ENCODE data around the gene C15orf61. TPM values are rescaled to one million over a fixed set of nuclear protein-coding genes. Genes with fewer than 3 reads are reported as not detected.

C15orf61 gene
- total RNA-seq, 1 experiment from 2014 or later, result 6.5 TPM

DNA sequence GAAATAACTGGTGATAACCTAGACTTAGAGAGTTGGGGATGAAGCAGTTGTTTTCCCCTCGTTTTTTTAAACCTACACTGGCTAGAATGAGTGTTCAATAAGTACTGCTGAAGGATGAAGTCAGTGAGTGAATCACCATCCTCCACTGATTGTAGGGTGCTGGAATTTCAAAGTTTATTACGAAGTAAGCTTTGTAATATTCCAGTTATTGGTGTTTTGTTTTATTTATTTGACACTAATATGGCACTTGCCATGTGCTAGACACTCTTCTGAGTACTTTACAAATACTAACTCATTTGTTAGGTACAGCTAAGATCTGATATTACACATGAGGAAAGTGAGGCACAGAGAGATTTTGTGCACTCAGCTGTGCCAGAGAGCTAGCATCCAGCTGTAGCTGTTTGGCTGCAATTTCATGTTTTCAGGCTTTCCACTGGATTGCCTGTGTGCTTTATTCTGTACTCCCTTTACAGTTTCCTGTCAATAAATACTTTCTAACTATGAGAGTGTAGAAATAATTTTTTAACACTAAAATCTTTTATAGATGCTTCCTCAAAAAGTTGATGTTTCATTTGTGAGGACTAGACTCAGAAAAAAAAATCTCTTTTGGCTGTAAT, 27.4 kb downstream of the C15orf61 start:
- no peak for TF ChIP-seq EZH2 (IDR thresholded peaks at IDR 0.05; ENCODE audit: low read depth)
- TF ChIP-seq, protein P1, sequence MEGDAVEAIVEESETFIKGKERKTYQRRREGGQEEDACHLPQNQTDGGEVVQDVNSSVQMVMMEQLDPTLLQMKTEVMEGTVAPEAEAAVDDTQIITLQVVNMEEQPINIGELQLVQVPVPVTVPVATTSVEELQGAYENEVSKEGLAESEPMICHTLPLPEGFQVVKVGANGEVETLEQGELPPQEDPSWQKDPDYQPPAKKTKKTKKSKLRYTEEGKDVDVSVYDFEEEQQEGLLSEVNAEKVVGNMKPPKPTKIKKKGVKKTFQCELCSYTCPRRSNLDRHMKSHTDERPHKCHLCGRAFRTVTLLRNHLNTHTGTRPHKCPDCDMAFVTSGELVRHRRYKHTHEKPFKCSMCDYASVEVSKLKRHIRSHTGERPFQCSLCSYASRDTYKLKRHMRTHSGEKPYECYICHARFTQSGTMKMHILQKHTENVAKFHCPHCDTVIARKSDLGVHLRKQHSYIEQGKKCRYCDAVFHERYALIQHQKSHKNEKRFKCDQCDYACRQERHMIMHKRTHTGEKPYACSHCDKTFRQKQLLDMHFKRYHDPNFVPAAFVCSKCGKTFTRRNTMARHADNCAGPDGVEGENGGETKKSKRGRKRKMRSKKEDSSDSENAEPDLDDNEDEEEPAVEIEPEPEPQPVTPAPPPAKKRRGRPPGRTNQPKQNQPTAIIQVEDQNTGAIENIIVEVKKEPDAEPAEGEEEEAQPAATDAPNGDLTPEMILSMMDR (conservative IDR thresholded peaks at IDR 0.05), result no peak
- H3K4me1 ChIP-seq (replicated peaks; ENCODE audit: insufficient read depth), result no peaks in the 10 kb centered on the region
- H3K27me3 ChIP-seq (ENCODE audit: insufficient read depth, low read depth), result no peaks in the 10 kb centered on the region
- ChIA-PET CTCF (no interaction called here), POLR2A (ENCODE audit: unreplicated experiment) (interaction anchor here (0.7 kb wide), 1 partner anchor 761 kb away, joined by 3 read pairs; no protein-coding TSS in a partner anchor)
- H3F3A ChIP-seq (ENCODE audit: insufficient read depth, low read depth), result 0 out of 2 replicates have a peak, but pooled peaks cover 2% of the 10 kb centered on the region
- no peaks in the 10 kb centered on the region for H4K20me1 ChIP-seq (ENCODE audit: insufficient read depth)
- H3K4me2 ChIP-seq, result no peak overlapping the region
- no peak overlapping the region for H3K4me3 ChIP-seq
- H3K9me2 ChIP-seq (ENCODE audit: insufficient read depth), result no peaks in the 10 kb centered on the region
- no peak overlapping the region for H3K27ac ChIP-seq
- H3K9me3 ChIP-seq (ENCODE audit: insufficient read depth, low read depth), result no peaks in the 10 kb centered on the region
- no TSS peak for BruUV-seq (replicated peaks)
- H3K79me2 ChIP-seq (ENCODE audit: low read depth), result no peaks in the 10 kb centered on the region
- no peak overlapping the region for H2AFZ ChIP-seq
- no peak for DNase-seq
- no peaks in the 10 kb centered on the region for H3K36me3 ChIP-seq (ENCODE audit: low read depth)
- intact Hi-C loops (cut with micrococcal nuclease; ENCODE audit: unreplicated experiment), result no loop called here

DNA sequence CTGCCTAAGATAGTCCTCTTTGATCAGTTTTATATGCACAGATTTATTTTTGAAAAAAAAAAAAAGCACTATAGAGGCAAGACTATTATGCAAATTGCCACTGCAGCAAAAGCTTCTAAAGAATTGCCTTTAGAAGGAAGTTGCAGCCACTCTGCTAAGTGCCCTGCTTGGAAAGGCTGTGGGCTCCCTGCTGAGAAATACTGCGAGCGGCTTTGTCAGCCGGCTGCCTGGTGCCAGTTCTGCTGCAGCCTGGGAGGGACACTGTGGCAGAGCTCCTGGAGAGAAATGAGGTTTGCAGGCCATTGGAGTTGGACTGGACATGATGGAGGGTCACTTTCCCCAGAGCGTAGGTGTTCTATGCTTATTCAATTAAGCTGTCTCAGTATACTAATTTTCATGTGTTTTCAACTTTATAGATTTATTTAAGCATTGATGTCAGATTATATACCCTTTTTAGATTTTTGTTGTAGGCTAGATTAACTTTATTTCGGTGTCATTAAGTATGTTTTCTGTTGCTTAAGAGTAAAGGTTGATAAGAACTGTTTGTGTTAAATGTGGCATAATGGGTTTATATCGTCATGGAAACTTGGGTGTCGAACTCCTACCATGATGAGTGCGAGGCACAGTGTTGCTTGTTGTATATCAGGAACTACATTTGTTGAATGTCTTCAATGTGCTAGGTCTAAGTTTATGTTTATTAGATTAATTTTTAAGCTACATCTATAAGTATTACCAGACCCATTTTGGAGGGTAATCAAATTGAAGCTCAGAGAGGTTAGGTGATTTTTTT, 28.1 kb downstream of the C15orf61 start:
- H4K20me1 ChIP-seq (ENCODE audit: insufficient read depth), result no peaks in the 10 kb centered on the region
- no TSS peak for BruUV-seq (replicated peaks)
- H3K79me2 ChIP-seq (ENCODE audit: low read depth), result no peaks in the 10 kb centered on the region
- ChIA-PET POLR2A (ENCODE audit: unreplicated experiment) (interaction anchor here (0.7 kb wide), 1 partner anchor 762 kb away, joined by 3 read pairs; no protein-coding TSS in a partner anchor), CTCF (interaction anchor here (0.6 kb wide), 1 partner anchor 54 kb away, joined by 3 read pairs; no protein-coding TSS in a partner anchor)
- no peaks in the 10 kb centered on the region for H3K9me2 ChIP-seq (ENCODE audit: insufficient read depth)
- H3K27me3 ChIP-seq (ENCODE audit: insufficient read depth, low read depth), result no peaks in the 10 kb centered on the region
- H3K27ac ChIP-seq, result no peak overlapping the region
- TF ChIP-seq, protein P1 (conservative IDR thresholded peaks at IDR 0.05), result no peak
- TF ChIP-seq EZH2 (IDR thresholded peaks at IDR 0.05; ENCODE audit: low read depth), result no peak
- H3K4me3 ChIP-seq, result no peak overlapping the region
- H3F3A ChIP-seq (ENCODE audit: insufficient read depth, low read depth), result no peaks in the 10 kb centered on the region
- no peak for DNase-seq
- H3K4me2 ChIP-seq, result no peak overlapping the region
- H3K36me3 ChIP-seq (ENCODE audit: low read depth), result no peaks in the 10 kb centered on the region
- H3K9me3 ChIP-seq (ENCODE audit: insufficient read depth, low read depth), result no peaks in the 10 kb centered on the region
- intact Hi-C loops (cut with micrococcal nuclease; ENCODE audit: unreplicated experiment), result no loop called here
- no peak overlapping the region for H2AFZ ChIP-seq
- no peaks in the 10 kb centered on the region for H3K4me1 ChIP-seq (replicated peaks; ENCODE audit: insufficient read depth)

DNA sequence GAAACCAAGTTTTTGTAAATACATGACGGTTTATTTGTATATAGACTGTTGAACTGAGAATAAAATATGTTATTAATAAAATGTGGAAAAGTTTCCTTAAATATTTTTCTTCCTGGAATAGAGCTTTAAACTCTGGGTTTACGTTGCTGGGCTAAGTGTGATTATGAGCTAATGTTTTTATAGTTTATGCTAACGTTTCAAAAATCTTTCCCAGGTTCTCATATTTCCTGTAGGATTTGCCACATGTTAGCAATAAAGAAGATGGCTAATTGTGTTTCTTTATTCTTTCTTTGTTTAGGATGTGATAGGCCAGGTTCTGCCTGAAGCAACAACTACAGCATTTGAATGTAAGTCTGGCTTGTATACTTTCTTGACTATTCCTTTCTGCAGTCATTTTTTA, 28.8 kb downstream of the C15orf61 start:
- intact Hi-C loops (cut with micrococcal nuclease; ENCODE audit: unreplicated experiment), result no loop called here
- no TSS peak for BruUV-seq (replicated peaks)
- CTCF ChIA-PET, result interaction anchor here (0.6 kb wide), 1 partner anchor 53 kb away, joined by 3 read pairs; no protein-coding TSS in a partner anchor
- Histone ChIP-seq H3K27ac (no peak overlapping the region), H3K36me3 (ENCODE audit: low read depth) (no peaks in the 10 kb centered on the region), H3K4me3 (no peak overlapping the region), H3K79me2 (ENCODE audit: low read depth) (no peaks in the 10 kb centered on the region), H3K9me3 (ENCODE audit: insufficient read depth, low read depth) (no peaks in the 10 kb centered on the region), H3K4me1 (replicated peaks; ENCODE audit: insufficient read depth) (no peaks in the 10 kb centered on the region), H3F3A (ENCODE audit: insufficient read depth, low read depth) (no peaks in the 10 kb centered on the region), H3K4me2 (no peak overlapping the region), H2AFZ (no peak overlapping the region), H3K27me3 (ENCODE audit: insufficient read depth, low read depth) (no peaks in the 10 kb centered on the region), H4K20me1 (ENCODE audit: insufficient read depth) (no peaks in the 10 kb centered on the region), H3K9me2 (ENCODE audit: insufficient read depth) (no peaks in the 10 kb centered on the region)
- POLR2A ChIA-PET (ENCODE audit: unreplicated experiment), result no interaction called here
- TF ChIP-seq EZH2 (IDR thresholded peaks at IDR 0.05; ENCODE audit: low read depth), result no peak
- TF ChIP-seq, protein P1 (conservative IDR thresholded peaks at IDR 0.05), result no peak
- DNase-seq, result no peak
